CD4-positive, alpha-beta memory T cell (primary cell): ENCODE data around the gene GNB1L. TPM values are rescaled to one million over a fixed set of nuclear protein-coding genes. Genes with fewer than 3 reads are reported as not detected.

Experiments used
- CTCF ChIA-PET: fragments of 350-600 bp; sonication (Branson Sonifier 250); formaldehyde crosslinking; loops from one replicate; lab custom pipeline; 2021; ENCODE audit warnings: inconsistent platforms; ENCODE audit not compliant: partially characterized antibody; lab: Charles Lee
- POLR2A ChIA-PET: fragments of 350-600 bp; sonication (Branson Sonifier 250); formaldehyde crosslinking; loops from one replicate; lab custom pipeline; 2021; ENCODE audit not compliant: partially characterized antibody; lab: Charles Lee
- DNase-seq, 5 donors: peaks; one replicate each; pipeline versions ENCODE4 v3.0.0 to v3.0.0-alpha.2; 2020 to 2022; ENCODE audit warnings: mixed read lengths in 1 of 5
- H3K27ac ChIP-seq: one replicate; pipeline ENCODE4 v1.7.0; 2013; ENCODE audit warnings: low read depth, low read length
- H3K27me3 ChIP-seq: 2 replicates; pipeline ENCODE4 v1.7.0; 2013; ENCODE audit warnings: mild to moderate bottlenecking, low read length, moderate library complexity; ENCODE audit not compliant: insufficient read depth
- H3K36me3 ChIP-seq: 2 replicates; pipeline ENCODE4 v1.7.0; 2013; ENCODE audit warnings: mild to moderate bottlenecking, low read length, moderate library complexity; ENCODE audit not compliant: insufficient read depth
- H3K4me1 ChIP-seq: 2 replicates; pipeline ENCODE4 v1.7.0; 2013; ENCODE audit warnings: mild to moderate bottlenecking, low read length, moderate library complexity; ENCODE audit not compliant: insufficient read depth
- H3K4me3 ChIP-seq, 2 donors: one replicate each; pipeline ENCODE4 v1.7.0; 2013; ENCODE audit warnings: low read length in 2 of 2, mild to moderate bottlenecking in 1 of 2
- H3K9me3 ChIP-seq, 2 donors: one replicate each; pipeline ENCODE4 v1.7.0; 2013; ENCODE audit warnings: low read length in 2 of 2, control low read depth in 1 of 2; ENCODE audit not compliant: control insufficient read depth in 1 of 2
- H3K27ac Mint-ChIP-seq, 7 donors: one replicate each; pipeline ENCODE4 v1.8.0; 2020 to 2021; ENCODE audit warnings: mixed read lengths in 7 of 7, mild to moderate bottlenecking in 6 of 7, inconsistent platforms in 3 of 7, moderate library complexity in 3 of 7
- H3K27me3 Mint-ChIP-seq, 2 donors: one replicate each; pipeline ENCODE4 v1.8.0; 2020 to 2021; ENCODE audit warnings: mixed read lengths in 2 of 2
- H3K36me3 Mint-ChIP-seq, 2 donors: one replicate each; pipeline ENCODE4 v1.8.0; 2020 to 2021; ENCODE audit warnings: mixed read lengths in 2 of 2, inconsistent platforms in 1 of 2, mild to moderate bottlenecking in 1 of 2
- H3K4me1 Mint-ChIP-seq, 4 donors: one replicate each; pipeline ENCODE4 v1.8.0; 2020 to 2021; ENCODE audit warnings: mixed read lengths in 4 of 4, mild to moderate bottlenecking in 1 of 4
- H3K4me3 Mint-ChIP-seq, 8 donors: one replicate each; pipeline ENCODE4 v1.8.0; 2020 to 2021; ENCODE audit warnings: mixed read lengths in 8 of 8, mild to moderate bottlenecking in 7 of 8, moderate library complexity in 6 of 8, inconsistent platforms in 3 of 8
- H3K9me3 Mint-ChIP-seq, 8 donors: one replicate each; pipeline ENCODE4 v1.8.0; 2020 to 2021; ENCODE audit warnings: mixed read lengths in 8 of 8, mild to moderate bottlenecking in 5 of 8, inconsistent platforms in 3 of 8, moderate library complexity in 1 of 8
- intact Hi-C: fragments of 100-400 bp; cut with micrococcal nuclease; formaldehyde crosslinking; loops from one replicate; pipeline ENCODE4 v1.15.1; 2023
- polyA plus RNA-seq, 2 donors: library from polyadenylated mRNA; unstranded; fragments of 300-500 nt; fragmentation: Illumina TruSeq; gene quantifications; one replicate each; pipeline ENCODE4 v1.2.3, GENCODE V29; 2021
- total RNA-seq, 2 experiments: library from RNA; stranded (reverse); gene quantifications; one replicate each; pipeline ENCODE4 v1.2.3, GENCODE V29; 2021

The GNB1L gene
- total and polyA plus RNA-seq, 4 experiments from 2014 or later: 7.9 to 14.6 (median 10.7) TPM

- intact Hi-C loops: no loop called here
- H3K9me3 Mint-ChIP-seq: no peaks in the 10 kb centered on the region
- no peaks in the 10 kb centered on the region for H3K27me3 ChIP-seq
- no peak for DNase-seq
- no peak overlapping the region for H3K27ac ChIP-seq
- H3K4me1 Mint-ChIP-seq: peaks cover 8 to 43% (median 30%) of the 10 kb centered on the region in 4 donors
- H3K9me3 ChIP-seq: no peaks in the 10 kb centered on the region
- POLR2A ChIA-PET: interaction anchor here (2.0 kb wide), 1 partner anchor 45 kb away, joined by 6 read pairs; no protein-coding TSS in a partner anchor
- H3K4me3 Mint-ChIP-seq: no peak overlapping the region
- H3K36me3 Mint-ChIP-seq: peaks cover 9 to 17% of the 10 kb centered on the region in 2 donors
- CTCF ChIA-PET: no interaction called here
- H3K27me3 Mint-ChIP-seq: no peaks in the 10 kb centered on the region
- H3K36me3 ChIP-seq: peaks cover 19% of the 10 kb centered on the region
- peak overlapping the region in 2 of 7 donors; percentile 17 to 22 for H3K27ac Mint-ChIP-seq
- peaks cover 25% of the 10 kb centered on the region for H3K4me1 ChIP-seq
- no peak overlapping the region for H3K4me3 ChIP-seq
Observed at GRCh38 chr22:19846620-19847344, 7.9 kb downstream of the GNB1L start.

- H3K4me3 ChIP-seq: no peak overlapping the region
- CTCF ChIA-PET: interaction anchor here (1.1 to 1.5 kb wide), 3 partner anchors 46 to 89 kb away, joined by 3 to 5 read pairs (median 4); no protein-coding TSS in a partner anchor
- no peak for DNase-seq
- POLR2A ChIA-PET: interaction anchor here (1.7 to 1.9 kb wide), 2 partner anchors 11 to 47 kb away, joined by 9 to 10 read pairs; no protein-coding TSS in a partner anchor
- H3K4me3 Mint-ChIP-seq: peak overlapping the region in 5 of 8 donors; percentile 39 to 62 (median 39)
- peak overlapping the region in 5 of 7 donors; percentile 63 to 83 (median 74) for H3K27ac Mint-ChIP-seq
- H3K27me3 Mint-ChIP-seq: no peaks in the 10 kb centered on the region
- no peaks in the 10 kb centered on the region for H3K27me3 ChIP-seq
- peaks cover 22% of the 10 kb centered on the region for H3K4me1 ChIP-seq
- intact Hi-C loops: no loop called here
- no peaks in the 10 kb centered on the region for H3K9me3 Mint-ChIP-seq
- peaks cover 10 to 30% (median 26%) of the 10 kb centered on the region in 4 donors for H3K4me1 Mint-ChIP-seq
- H3K9me3 ChIP-seq: no peaks in the 10 kb centered on the region
- peaks cover 3% of the 10 kb centered on the region for H3K36me3 ChIP-seq
- H3K36me3 Mint-ChIP-seq: peaks cover 6 to 9% of the 10 kb centered on the region in 2 donors
- H3K27ac ChIP-seq: peak overlapping the region; percentile 4
Observed at GRCh38 chr22:19845054-19845722, 9.5 kb downstream of the GNB1L start.

GRCh38 chr22:19844377-19845053 is 10.2 kb downstream of the GNB1L start:
- Histone ChIP-seq H3K36me3 (no peaks in the 10 kb centered on the region), H3K27ac (peak overlapping the region; percentile 4), H3K27me3 (no peaks in the 10 kb centered on the region), H3K4me1 (peaks cover 20% of the 10 kb centered on the region), H3K4me3 (no peak overlapping the region), H3K9me3 (no peaks in the 10 kb centered on the region)
- no peaks in the 10 kb centered on the region for H3K27me3 Mint-ChIP-seq
- intact Hi-C loops: no loop called here
- H3K27ac Mint-ChIP-seq: peak overlapping the region; percentile 63 to 83 (median 74)
- H3K4me3 Mint-ChIP-seq: peak overlapping the region in 7 of 8 donors; percentile 39 to 70 (median 43)
- DNase-seq: peak in 3 of 5 donors; percentile 14 to 24 (median 21)
- H3K4me1 Mint-ChIP-seq: peaks cover 12 to 27% (median 24%) of the 10 kb centered on the region in 4 donors
- CTCF ChIA-PET: interaction anchor here (1.1 to 1.5 kb wide), 3 partner anchors 47 to 88 kb away, joined by 3 to 5 read pairs (median 4); no protein-coding TSS in a partner anchor
- H3K9me3 Mint-ChIP-seq: no peaks in the 10 kb centered on the region
- POLR2A ChIA-PET: interaction anchor here (1.7 to 1.9 kb wide), 2 partner anchors 11 to 48 kb away, joined by 9 to 10 read pairs; no protein-coding TSS in a partner anchor
- peaks cover 4 to 9% of the 10 kb centered on the region in 2 donors for H3K36me3 Mint-ChIP-seq

- POLR2A ChIA-PET: interaction anchor here (1.7 to 1.9 kb wide), 2 partner anchors 12 to 48 kb away, joined by 9 to 10 read pairs; no protein-coding TSS in a partner anchor
- H3K27ac Mint-ChIP-seq: peak overlapping the region in 1 of 7 donors; percentile 63
- H3K36me3 Mint-ChIP-seq: peaks cover 4 to 9% of the 10 kb centered on the region in 2 donors
- intact Hi-C loops: no loop called here
- peak overlapping the region in 2 of 8 donors; percentile 43 to 51 for H3K4me3 Mint-ChIP-seq
- Histone ChIP-seq H3K4me3 (no peak overlapping the region), H3K36me3 (no peaks in the 10 kb centered on the region), H3K4me1 (peaks cover 20% of the 10 kb centered on the region), H3K27me3 (no peaks in the 10 kb centered on the region), H3K9me3 (no peaks in the 10 kb centered on the region), H3K27ac (peak overlapping the region; percentile 4)
- CTCF ChIA-PET: interaction anchor here (1.1 to 1.5 kb wide), 2 partner anchors 48 to 88 kb away, joined by 4 to 5 read pairs; no protein-coding TSS in a partner anchor
- no peak for DNase-seq
- H3K27me3 Mint-ChIP-seq: no peaks in the 10 kb centered on the region
- peaks cover 13 to 27% (median 24%) of the 10 kb centered on the region in 4 donors for H3K4me1 Mint-ChIP-seq
- no peaks in the 10 kb centered on the region for H3K9me3 Mint-ChIP-seq
Observed at GRCh38 chr22:19843857-19844376, 10.8 kb downstream of the GNB1L start.

- peaks cover 4 to 9% of the 10 kb centered on the region in 2 donors for H3K36me3 Mint-ChIP-seq
- no peak overlapping the region for H3K27ac Mint-ChIP-seq
- H3K4me1 Mint-ChIP-seq: peaks cover 15 to 27% (median 23%) of the 10 kb centered on the region in 4 donors
- Histone ChIP-seq H3K4me3 (no peak overlapping the region), H3K27ac (no peak overlapping the region), H3K36me3 (no peaks in the 10 kb centered on the region), H3K4me1 (peaks cover 17% of the 10 kb centered on the region), H3K27me3 (no peaks in the 10 kb centered on the region), H3K9me3 (no peaks in the 10 kb centered on the region)
- H3K4me3 Mint-ChIP-seq: no peak overlapping the region
- intact Hi-C loops: no loop called here
- H3K9me3 Mint-ChIP-seq: no peaks in the 10 kb centered on the region
- POLR2A ChIA-PET: interaction anchor here (1.9 kb wide), 1 partner anchor 49 kb away, joined by 9 read pairs; no protein-coding TSS in a partner anchor
- CTCF ChIA-PET: interaction anchor here (1.5 kb wide), 1 partner anchor 87 kb away, joined by 4 read pairs; no protein-coding TSS in a partner anchor
- no peak for DNase-seq
- H3K27me3 Mint-ChIP-seq: no peaks in the 10 kb centered on the region
Observed at GRCh38 chr22:19843107-19843856, 11.4 kb downstream of the GNB1L start.

GRCh38 chr22:19842393-19843106 is 12.1 kb downstream of the GNB1L start:
- peaks cover 0 to 4% of the 10 kb centered on the region in 2 donors for H3K36me3 Mint-ChIP-seq
- CTCF ChIA-PET: no interaction called here
- DNase-seq: no peak
- no peaks in the 10 kb centered on the region for H3K36me3 ChIP-seq
- intact Hi-C loops: no loop called here
- peaks cover 15% of the 10 kb centered on the region for H3K4me1 ChIP-seq
- no peaks in the 10 kb centered on the region for H3K27me3 Mint-ChIP-seq
- peaks cover 18 to 27% (median 24%) of the 10 kb centered on the region in 4 donors for H3K4me1 Mint-ChIP-seq
- POLR2A ChIA-PET: no interaction called here
- no peaks in the 10 kb centered on the region for H3K27me3 ChIP-seq
- no peak overlapping the region for H3K4me3 Mint-ChIP-seq
- no peaks in the 10 kb centered on the region for H3K9me3 Mint-ChIP-seq
- no peak overlapping the region for H3K4me3 ChIP-seq
- H3K27ac Mint-ChIP-seq: peak overlapping the region in 2 of 7 donors; percentile 12 to 29
- no peaks in the 10 kb centered on the region for H3K9me3 ChIP-seq
- H3K27ac ChIP-seq: no peak overlapping the region
